Measurements from ENCODE around the gene CD79A.

The CD79A gene

DNA sequence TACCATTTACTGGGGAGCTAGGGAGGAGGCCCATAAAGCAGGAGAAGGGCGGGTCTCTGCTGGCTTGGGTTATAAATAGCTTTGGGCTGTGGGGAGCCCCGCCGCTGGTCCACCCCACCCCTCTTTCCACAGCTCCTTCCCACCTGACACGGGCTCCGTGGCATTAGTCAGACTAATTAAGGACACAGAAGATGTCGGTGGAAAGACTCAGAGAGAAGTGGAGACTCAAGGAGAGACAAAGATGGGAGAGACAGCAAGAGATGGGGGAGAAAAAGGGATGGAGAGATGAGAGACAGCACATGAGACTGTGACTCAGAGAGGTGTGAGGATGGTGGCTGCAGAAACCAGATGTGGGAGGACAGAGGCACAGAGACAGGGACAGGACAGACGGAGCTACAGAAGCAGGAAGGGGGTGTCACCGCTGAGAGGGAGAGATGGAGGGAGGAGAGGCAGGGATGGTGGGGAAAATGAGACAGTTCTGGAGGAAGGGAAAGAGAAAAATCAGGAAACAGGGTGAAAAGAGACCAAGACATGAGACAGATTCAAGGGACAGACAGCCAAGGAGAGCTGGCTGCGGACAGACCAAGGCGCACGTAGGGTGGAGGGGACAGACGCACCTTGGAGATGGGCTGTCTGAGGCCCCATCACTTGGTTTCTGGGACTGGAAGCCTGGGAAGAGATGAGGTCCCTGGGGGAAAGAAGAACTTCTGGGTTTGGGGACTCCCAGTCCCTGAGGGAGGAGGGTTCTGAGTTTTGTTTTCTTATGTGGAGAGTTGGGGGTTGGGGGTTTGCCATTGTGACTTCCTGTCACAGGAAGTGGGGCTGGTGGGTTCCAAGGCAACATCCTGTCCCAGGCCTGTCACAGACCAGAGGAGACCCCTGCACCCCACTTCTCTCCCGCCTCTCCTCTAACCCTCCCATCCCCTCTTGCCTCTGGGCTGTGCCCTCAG, 10.0 kb downstream of the CD79A start:
- DNase-seq, result no peak

DNA sequence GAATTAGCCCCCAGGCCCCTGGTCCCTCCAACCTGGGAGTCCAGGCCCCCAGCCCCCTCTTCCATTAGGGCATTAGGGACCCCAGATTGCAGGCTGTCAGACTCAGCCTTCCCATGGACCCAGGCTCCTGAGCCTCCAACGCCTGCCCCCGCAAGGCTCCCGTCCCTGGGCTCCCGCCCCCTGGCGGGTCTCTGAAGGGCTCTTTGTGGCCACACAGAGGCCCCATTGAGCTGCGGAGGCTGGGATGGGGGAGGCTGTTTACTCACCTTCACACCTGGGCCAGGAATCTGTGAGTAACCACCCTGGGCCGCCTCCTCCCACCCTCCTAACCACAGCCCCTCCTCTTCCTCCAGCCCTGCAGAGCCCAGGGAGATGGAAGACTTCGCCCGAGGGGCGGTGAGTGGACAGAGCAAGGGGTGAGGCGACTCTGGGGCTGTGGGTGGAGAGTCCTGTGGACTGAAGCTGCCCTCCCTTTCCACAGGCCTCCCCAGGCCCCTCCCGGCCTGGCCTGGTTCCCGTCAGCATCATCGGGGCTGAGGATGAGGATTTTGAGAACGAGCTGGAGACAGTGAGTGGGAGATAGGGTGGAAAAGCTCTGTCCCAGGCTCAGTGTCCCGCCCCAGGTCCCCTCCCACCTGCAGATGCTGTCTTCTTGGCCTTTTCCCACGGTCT, 10.8 kb downstream of the CD79A start:
- no peak for DNase-seq

DNA sequence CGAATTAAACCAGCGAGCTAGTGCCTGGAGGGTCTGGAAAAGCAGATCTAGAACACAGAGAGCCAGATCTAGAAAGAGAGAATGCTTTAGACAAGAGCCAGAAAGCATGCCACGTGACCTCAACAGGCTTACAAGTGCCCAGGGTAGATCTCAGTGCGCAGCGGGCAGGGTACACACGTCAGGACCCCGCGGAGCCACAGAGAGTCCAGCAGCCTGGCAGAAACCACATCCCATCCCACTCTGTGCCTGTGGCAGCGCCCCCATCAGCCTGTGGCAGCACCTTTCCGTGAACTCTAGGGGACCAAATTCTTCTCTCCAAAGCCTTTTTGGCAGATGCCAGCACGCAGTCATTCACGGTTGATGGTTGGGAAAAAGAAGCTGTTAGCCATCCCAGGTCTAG, 11.8 kb downstream of the CD79A start:
- DNase-seq, result no peak

DNA sequence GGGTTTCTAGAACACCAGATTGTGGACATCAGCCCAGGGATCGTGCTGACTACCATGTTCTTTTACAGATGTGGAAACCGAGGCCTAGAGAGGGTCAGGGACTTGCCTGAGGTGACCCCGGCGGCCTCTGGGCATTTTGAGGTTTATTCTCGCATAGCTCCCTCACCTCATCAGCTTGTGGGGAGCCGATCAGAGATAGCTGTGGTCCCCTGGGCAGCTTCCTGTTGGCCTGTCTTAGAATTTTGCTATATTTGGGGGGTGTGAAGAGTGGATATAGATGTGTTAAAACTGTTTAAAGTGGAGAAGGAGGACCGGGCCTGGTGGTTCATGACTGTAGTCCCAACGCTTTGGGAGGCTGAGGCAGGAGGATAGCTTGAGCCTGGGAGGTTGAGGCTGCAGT, 12.8 kb downstream of the CD79A start:
- DNase-seq, result no peak

DNA sequence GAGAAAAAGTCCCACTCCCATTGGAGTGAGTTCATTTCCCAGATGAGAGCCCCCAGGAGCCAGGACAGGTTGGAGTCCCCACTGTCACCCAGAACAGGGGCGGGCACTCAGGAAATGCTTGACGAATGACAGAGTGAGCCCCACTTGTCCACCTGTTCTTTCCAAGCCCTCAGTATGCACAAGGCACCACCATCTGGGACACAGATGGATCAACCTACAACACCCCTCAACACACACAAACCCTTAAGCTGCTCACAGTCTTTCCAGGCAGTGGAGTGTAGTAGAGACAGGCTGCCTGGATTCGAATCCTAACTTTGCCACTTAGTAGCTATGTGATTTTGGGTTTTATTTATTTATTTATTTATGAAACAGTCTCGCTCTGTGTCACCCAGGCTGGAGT, 13.9 kb downstream of the CD79A start:
- no peak for DNase-seq

DNA sequence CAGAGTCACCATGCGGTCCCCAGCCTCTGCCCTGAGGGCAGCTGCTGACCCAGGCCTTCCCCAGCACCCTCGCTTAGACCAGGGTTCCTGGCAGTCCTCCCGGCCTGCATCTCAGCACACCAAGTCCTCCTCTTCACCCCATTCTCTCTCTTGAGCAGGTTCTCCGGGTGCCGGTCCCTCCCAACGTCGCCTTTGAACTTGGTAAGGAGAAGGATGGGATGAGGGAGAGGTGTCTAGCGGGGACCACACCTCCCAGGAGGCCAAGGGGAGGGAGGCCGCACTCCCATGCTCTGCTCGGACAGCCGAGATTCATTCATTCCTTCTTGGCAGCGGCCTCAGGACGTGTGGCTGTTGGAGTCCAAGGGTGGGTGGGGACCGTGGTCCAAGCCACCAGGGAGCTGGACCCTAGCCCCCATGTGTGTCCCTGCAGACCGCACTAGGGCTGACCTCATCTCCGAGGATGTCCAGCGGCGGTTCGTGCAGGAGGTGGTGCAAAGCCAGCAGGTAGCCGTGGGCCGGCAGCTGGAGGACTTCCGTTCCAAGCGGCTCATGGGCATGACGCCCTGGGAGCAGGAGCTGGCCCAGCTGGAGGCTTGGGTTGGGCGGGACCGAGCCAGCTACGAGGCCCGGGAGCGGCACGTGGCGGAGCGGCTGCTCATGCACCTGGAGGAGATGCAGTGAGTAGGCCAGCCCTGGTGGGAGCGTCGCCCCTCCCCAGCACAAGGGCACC, 15.3 kb downstream of the CD79A start:
- DNase-seq, result no peak

DNA sequence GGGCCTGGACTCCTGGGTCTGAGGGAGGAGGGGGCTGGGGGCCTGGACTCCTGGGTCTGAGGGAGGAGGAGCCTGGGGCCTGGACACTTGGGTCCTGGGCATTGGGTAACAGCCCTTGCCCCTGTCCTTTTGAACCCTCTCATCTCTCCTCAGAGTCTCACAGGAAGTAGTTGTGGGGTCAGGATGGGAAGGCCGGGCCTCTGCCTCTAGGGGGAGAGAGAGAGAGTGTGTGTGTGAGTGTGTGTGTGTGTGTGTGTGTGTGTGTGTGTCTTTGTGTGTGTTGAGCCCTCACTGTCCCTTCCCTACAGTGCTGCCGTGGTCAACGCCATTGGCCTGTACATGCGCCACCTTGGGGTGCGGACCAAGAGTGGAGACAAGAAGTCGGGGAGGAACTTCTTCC, 16.8 kb downstream of the CD79A start:
- no peak for DNase-seq

DNA sequence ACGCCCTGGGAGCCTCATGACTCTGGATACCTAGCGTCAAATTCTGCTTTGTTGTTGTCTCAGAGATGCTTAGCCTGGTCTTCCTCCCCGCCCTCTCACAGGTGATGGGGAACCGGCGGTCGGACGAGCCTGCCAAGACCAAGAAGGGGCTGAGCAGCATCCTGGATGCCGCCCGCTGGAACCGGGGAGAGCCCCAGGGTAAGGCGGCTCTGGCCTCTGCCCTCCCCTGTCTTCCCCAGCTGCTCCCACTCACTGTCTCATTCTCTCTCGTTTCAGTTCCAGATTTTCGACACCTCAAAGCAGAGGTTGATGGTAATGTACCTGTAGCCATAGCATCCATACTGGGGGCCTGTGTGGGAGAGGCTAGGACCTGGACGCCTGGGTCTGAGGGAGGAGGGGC, 17.3 kb downstream of the CD79A start:
- no peak for DNase-seq

DNA sequence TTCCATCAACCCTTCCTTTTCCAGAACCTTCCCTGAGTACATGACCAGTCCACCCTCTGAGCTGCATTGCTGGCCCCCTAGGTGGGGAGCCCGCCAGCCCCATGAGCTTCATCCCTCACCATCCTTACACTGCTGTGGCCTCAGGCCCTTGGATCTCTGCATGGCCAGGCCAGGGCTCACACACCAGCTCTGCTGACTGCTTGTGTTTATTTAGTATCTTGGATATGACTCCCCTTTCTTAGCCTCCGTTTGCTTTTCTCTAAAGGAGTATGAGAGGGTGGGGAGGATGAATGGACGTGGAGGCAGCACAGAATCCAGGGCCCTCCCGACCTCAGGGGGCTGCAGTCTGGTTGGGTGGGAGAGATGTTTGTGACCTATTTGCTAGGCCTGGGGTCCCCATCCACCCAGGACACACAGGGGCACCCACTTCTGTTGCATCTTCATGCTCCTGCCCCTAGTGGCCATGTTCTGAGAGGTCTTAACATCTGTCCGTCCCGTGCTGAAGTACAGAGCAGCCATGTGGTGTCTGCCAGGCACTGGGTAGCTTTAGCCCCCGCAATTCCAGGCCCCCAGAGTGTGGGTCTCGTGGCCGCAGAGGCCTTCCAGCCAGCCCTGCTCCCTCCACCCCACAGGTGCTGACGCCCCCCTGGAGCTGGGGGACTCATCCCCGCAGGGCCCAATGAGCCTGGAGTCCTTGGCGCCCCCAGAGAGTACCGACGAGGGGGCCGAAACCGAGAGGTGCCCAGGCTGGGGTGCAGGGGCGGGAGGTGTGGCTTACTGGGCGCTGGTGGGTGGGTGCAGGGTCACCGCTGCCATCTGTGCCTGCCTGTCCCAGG, 18.9 kb downstream of the CD79A start:
- no peak for DNase-seq

DNA sequence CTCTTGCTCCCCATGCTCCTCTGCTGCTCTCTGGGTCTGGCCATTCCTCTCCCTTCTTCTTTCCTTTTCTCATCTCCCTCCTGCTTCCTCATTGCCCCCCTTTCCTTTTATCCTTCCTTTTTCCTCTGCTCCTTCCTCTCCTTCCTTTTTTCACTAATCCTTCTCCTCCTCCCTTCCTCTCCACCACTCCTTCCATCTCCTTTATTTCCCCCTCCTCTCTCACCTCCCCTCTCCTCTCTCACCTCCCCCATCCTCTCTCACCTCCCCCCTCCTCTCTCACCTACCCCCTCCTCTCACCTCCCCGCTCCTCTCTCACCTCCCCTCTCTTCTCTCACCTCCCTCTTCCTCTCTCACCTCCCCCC, 19.5 kb downstream of the CD79A start:
- DNase-seq, result no peak

DNA sequence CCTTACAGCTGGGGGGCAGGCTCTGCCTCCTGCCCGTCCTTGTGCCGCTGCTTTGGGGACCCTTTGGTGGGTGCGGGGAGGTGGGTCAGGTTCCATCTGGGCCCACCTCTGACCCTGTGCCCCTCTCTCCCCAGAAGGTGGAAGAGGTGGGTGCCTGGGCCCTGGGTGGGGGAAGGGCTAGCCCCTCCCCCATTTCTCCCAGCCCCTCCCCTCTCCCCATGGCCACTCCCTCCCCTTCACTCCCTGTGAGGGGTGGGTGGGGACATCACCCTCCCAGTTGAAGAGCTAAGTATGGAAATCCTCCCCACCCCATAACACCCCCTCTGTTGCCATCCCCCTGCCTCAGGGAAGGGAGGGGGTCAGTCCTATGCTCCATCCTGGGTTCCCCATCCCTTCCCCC, 20.1 kb downstream of the CD79A start:
- no peak for DNase-seq

DNA sequence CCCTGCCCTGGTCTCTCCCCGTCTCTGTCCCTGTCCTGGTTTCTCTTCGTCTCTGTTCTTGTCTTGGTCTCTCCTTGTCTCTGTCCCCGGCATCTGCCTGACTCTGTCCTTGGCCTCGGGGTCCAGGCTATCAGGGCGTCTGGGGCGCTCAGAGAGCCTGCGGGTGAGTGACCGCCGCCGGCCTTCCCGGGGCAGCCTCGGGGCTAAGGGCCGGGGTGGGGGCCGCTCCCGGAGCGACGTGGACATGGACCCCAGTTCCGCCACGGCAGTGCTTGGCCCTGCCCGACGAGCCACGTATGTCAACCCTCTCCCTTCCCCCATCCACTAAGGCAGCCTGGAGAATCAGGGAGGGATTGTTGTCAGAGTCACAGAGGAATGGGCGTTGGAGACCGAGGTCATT, 20.7 kb downstream of the CD79A start:
- no peak for DNase-seq

DNA sequence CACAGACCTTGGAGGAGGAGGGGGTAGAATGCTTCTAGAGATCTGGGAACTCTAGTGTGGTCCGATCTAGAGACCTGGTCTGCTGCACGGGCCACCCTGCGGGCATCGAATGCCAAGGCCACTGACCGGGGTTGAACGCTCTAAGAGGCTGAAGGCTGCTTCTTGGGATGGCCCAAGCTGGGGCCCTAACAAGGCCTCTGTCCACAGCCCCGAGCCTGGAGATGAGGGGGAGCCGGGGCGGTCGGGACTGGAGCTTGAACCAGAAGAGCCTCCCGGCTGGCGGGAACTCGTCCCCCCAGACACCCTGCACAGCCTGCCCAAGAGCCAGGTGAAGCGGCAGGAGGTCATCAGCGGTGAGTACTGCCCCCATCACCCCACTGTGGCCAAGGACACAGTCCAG, 21.2 kb downstream of the CD79A start:
- no peak for DNase-seq

DNA sequence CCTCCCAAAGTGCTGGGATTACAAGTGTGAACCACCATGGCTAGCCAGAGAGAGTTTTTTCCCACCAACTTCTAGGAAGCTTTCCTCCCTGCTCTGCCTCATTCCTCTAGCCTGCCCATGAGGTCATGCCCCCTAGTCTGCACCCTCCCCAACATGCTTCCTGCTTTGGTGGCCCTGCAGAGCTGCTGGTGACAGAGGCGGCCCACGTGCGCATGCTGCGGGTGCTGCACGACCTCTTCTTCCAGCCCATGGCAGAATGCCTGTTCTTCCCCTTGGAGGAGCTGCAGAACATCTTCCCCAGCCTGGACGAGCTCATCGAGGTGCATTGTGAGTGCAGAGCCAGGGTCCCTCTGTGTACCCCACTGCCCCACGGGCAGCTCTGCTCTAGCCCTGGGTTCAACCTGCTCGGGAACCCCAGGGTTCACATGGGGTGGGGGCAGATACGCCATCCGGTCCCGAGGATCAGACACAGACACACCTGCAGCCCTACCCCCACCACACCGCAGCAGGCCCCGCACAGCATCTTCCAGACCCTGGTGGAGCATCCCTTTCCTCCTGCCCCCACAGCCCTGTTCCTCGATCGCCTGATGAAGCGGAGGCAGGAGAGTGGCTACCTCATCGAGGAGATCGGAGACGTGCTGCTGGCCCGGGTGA, 24.8 kb downstream of the CD79A start:
- DNase-seq, result no peak

DNA sequence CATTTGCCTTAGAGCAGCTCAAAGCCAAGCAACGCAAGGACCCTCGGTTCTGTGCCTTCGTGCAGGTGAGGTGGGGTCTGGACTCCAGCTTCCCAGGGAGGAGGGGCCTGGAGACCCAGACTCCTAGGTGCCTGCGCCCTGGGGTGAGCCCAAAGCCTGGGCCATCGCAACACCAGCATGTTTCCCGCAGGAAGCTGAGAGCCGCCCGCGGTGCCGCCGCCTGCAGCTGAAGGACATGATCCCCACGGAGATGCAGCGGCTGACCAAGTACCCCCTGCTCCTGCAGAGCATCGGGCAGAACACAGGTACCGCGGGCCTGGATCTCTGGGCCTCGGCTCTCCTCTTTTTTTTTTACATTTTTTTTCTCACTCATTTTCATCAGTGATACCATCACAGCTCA, 25.5 kb downstream of the CD79A start:
- DNase-seq, result no peak

DNA sequence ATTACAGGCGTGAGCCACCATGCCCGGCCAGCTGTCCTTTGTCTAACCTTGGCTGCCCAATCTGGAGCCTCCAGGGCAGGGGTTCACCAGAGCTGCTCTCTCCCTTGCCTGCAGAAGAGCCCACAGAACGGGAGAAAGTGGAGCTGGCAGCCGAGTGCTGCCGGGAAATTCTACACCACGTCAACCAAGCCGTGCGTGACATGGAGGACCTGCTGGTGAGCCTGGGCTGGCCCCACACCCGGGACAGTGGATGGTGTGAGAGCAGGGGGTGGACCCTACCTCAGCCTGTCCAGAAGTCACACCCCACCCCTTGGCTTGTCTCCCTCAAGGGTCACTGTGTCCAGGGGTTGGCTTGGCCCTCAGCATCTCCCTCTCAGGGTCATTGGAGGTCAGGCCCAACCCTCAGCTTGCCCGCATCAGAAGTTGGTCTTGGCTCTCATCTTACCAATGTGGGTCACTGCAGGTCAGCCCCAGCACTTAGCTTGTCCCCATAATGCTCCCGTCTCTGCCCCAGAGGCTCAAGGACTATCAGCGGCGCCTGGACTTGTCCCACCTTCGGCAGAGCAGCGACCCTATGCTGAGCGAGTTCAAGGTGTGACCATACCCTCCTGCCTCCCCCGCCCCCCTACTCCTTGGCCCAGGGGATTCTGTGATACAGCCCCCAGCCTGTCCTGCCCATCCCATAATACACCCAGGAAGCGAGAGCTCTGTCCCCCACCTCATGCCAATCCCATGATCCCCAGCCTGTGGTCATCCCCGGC, 26.3 kb downstream of the CD79A start:
- no peak for DNase-seq

DNA sequence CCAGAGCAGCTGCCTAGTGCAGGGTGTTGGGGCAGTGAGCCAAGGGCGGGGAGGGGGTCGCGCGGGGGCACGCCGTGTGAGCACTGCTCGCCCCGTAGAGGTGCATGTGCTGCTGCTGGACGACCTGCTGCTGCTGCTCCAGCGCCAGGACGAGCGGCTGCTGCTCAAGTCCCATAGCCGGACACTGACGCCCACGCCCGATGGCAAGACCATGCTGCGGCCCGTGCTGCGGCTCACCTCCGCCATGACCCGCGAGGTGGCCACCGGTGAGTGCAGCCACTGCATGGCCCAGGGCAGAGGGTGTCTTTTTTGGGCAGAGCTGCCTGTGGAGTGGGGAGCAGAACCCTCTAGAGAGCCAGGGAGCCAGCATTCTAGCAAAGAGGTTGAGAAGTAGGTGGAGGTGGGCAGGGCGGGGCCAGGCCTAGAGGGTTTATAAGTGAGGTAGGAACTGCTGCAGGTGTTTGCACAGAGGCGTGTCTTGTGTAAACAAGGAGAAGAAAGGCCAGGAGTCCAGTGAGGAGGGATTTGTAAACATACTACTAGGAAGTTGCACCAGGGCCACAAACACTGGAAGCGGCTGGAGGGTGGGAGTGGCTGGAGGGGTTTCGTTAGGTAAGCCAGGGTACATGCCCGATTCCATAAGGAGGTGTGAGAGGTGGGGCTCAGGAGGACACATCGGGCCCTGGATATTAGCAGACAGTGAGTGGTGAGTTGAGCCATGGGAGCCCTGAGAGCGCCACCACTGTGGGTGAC, 27.2 kb downstream of the CD79A start:
- no peak for DNase-seq

DNA sequence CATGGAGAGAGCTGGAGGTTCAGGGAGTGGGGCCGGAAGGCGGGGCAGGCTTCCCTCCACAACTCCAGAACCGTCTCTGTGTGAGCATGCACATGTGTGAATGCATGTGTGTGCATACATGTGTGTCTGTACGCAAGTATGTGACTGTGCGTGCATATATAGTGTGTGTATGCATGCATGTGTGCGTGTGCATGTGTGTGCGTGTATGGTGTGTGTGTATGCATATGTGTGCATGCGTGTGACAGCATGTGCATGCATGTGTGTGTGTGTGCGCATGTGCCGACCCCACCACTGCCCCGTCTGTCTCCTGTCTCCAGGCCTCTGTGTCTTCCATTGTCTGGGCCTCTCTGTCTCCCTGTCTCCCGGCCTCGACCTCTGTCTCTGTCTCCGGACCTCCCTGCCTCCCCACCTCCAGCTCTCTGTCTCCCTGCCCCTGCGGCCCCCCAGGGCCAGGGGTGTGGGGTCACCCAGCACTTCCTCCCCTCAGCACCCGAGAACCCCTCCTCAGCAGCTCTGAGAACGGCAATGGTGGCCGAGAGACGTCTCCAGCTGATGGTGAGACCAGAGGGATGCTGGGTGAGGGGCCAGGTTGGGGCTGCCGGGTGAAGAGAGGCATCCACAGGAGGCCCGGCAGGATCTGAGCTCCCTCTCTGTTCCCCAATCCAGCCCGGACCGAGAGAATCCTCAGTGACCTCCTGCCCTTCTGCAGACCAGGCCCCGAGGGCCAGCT, 28.4 kb downstream of the CD79A start:
- no peak for DNase-seq

DNA sequence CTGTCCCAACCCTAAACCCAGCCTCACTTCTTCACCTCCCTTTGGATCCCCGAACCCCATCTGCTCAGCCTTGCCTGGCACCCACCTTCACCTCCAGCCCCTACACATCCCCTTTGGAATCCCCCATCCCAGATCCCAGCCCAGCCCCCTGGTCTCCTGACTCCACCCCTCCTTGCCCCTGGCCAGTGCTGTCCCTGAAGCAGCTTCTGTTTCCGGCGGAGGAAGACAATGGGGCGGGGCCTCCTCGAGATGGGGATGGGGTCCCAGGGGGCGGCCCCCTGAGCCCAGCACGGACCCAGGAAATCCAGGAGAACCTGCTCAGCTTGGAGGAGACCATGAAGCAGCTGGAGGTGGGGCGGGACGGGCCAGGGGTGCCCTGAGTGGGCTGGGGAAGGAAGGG, 29.2 kb downstream of the CD79A start:
- no peak for DNase-seq

Measured in NCI-H1048 (cell line).